Tibial nerve (tissue), 4 donors: ENCODE results near the gene CYP27C1. TPM values are rescaled to one million over a fixed set of nuclear protein-coding genes. Genes with fewer than 3 reads are reported as not detected.

Experiments
- DNase-seq, 2 donors: peaks; one replicate each; pipeline ENCODE4 v3.0.0-alpha.2; 2019; ENCODE audit warnings: low spot score in 2 of 2
- H3K27ac ChIP-seq, 4 donors: fragments of 200-600 bp; sonication (generic) in 3 of 4; one replicate each; pipeline ENCODE4 v1.5.1; 2017 to 2019; ENCODE audit warnings: mild to moderate bottlenecking in 1 of 4
- H3K27me3 ChIP-seq, 2 donors: fragments of 200-600 bp; sonication (generic) in 1 of 2; one replicate each; pipeline versions ENCODE4 v1.5.1 to v1.6.0; 2017 to 2019
- H3K36me3 ChIP-seq, 3 donors: fragments of 200-600 bp; sonication (generic); one replicate each; pipeline ENCODE4 v1.5.1; 2018 to 2019
- H3K4me1 ChIP-seq, 4 donors: fragments of 200-600 bp; sonication (generic) in 3 of 4; one replicate each; pipeline ENCODE4 v1.5.1; 2017 to 2019
- H3K4me3 ChIP-seq, 4 donors: fragments of 200-600 bp; sonication (generic) in 3 of 4; one replicate each; pipeline ENCODE4 v1.5.1; 2017 to 2019; ENCODE audit warnings: mild to moderate bottlenecking in 1 of 4, moderate library complexity in 1 of 4
- H3K9me3 ChIP-seq, 4 donors: fragments of 200-600 bp; sonication (generic) in 3 of 4; one replicate each; pipeline ENCODE4 v1.5.1; 2017 to 2019
- CTCF ChIP-seq, 5 experiments: fragments of 200-600 bp in 3 of 5; fragments of 450-650 bp in 2 of 5; sonication (generic) in 3 of 5; IDR thresholded peaks; one replicate each; pipeline ENCODE4 v1.5.1; 2016 to 2019; ENCODE audit warnings: antibody characterized with exemption in 5 of 5, mild to moderate bottlenecking in 3 of 5, moderate library complexity in 2 of 5
- EP300 ChIP-seq, 2 donors: sonication (generic); formaldehyde crosslinking; IDR thresholded peaks; one replicate each; pipeline ENCODE4 v1.6.1; 2017; ENCODE audit warnings: antibody characterized with exemption in 2 of 2, mild to moderate bottlenecking in 1 of 2
- POLR2A ChIP-seq, 2 donors: fragments of 450-650 bp; IDR thresholded peaks; one replicate each; pipeline ENCODE4 v1.6.1; 2017; ENCODE audit warnings: antibody characterized with exemption in 2 of 2, mild to moderate bottlenecking in 2 of 2, moderate library complexity in 2 of 2
- WGBS, 2 donors: methylation state at CpG; one replicate each; pipeline ENCODE4 v1.1.5; 2018; 5-methylcytosine and 5-hydroxymethylcytosine counted together
- total RNA-seq, 4 donors: library from RNA; depleted of rRNA; stranded (reverse); fragments of >200 nt; gene quantifications; one replicate each; pipeline ENCODE4 v1.1.0, GENCODE V29; 2016

CYP27C1 gene
- total RNA-seq, 4 donors from 2014 or later: 0.42 to 1.2 (median 0.73) TPM

GRCh38 chr2:127170452-127171197 lies 49.5 kb downstream of the CYP27C1 start:
- TF ChIP-seq CTCF (IDR thresholded peaks at IDR 0.05) (no peak), EP300 (IDR thresholded peaks at IDR 0.05) (no peak), POLR2A (IDR thresholded peaks at IDR 0.05) (no peak)

DNA sequence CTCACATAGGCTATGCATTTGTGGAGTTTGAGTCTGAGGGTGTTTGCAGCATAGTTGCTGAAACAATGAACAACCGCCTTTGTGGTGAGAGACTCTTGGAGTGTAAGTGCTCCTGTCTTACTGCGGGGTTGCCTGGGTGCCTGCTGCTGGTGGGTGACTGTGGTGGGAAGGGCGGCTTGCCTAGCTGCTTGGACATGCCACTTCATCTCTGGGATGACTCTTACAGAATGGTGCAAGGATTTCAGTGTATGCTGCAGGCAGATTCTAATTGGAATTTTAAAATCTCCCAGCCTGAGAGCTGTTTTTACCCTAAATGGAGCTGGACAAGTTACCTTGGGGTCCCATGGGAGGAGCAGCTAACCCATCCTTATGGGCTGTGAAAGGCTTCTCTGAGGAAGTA lies 50.1 kb downstream of the CYP27C1 start:
- H3K27me3 ChIP-seq: no peaks in the 10 kb centered on the region
- no peaks in the 10 kb centered on the region for H3K36me3 ChIP-seq
- H3K4me3 ChIP-seq: no peak overlapping the region
- DNase-seq: no peak
- 70 to 72% methylated on average over 3 of the region's 3 CpGs for WGBS, 2 donors
- TF ChIP-seq EP300 (IDR thresholded peaks at IDR 0.05) (no peak), CTCF (IDR thresholded peaks at IDR 0.05) (no peak), POLR2A (IDR thresholded peaks at IDR 0.05) (no peak)
- H3K9me3 ChIP-seq: no peaks in the 10 kb centered on the region
- H3K27ac ChIP-seq: no peak overlapping the region
- peaks cover 0 to 22% (median 2%) of the 10 kb centered on the region in 4 donors for H3K4me1 ChIP-seq

More at GRCh38 chr2:127170452-127171197, 49.5 kb downstream of the CYP27C1 start:
- Histone ChIP-seq H3K4me1 (peaks cover 0 to 28% (median 5%) of the 10 kb centered on the region in 4 donors), H3K36me3 (no peaks in the 10 kb centered on the region), H3K9me3 (no peaks in the 10 kb centered on the region), H3K27me3 (no peaks in the 10 kb centered on the region), H3K4me3 (no peak overlapping the region), H3K27ac (no peak overlapping the region)
- 83 to 91% methylated on average over 10 of the region's 10 CpGs for WGBS, 2 donors
- DNase-seq: no peak

DNA sequence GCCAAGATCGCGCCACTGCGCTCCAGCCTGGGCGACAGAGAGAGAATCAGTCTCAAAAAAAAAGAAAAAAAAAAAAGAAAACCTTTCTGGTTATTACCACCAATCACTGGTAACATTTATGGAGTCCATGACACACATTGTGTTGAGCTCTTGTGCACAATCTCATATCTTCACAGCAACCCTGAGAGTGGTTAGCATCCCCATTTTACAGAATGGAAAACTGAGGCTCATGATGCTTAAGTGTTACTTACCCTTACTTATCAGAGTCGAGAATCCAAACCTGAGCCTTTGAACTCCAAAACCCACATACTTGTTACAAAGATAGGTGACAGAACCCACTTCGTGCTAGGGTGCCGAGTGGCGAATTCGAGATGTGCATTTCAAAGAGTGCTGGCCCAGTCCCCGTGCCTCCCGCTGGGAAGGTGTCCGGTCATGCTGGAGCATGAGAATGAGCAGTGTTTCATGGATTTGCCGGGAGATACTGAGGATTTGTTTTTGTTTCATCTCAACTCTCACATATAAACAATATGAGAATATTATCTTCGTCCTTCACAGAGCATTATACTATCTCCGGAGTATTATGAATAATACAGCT lies 50.9 kb downstream of the CYP27C1 start:
- no peaks in the 10 kb centered on the region for H3K9me3 ChIP-seq
- H3K36me3 ChIP-seq: no peaks in the 10 kb centered on the region
- TF ChIP-seq POLR2A (IDR thresholded peaks at IDR 0.05) (no peak), EP300 (IDR thresholded peaks at IDR 0.05) (no peak), CTCF (IDR thresholded peaks at IDR 0.05) (no peak)
- H3K27me3 ChIP-seq: no peaks in the 10 kb centered on the region
- WGBS, 2 donors: 84 to 87% methylated on average over 15 of the region's 15 CpGs
- no peak overlapping the region for H3K27ac ChIP-seq
- H3K4me3 ChIP-seq: no peak overlapping the region
- H3K4me1 ChIP-seq: peaks cover 0 to 15% (median 0%) of the 10 kb centered on the region in 4 donors
- no peak for DNase-seq

DNA sequence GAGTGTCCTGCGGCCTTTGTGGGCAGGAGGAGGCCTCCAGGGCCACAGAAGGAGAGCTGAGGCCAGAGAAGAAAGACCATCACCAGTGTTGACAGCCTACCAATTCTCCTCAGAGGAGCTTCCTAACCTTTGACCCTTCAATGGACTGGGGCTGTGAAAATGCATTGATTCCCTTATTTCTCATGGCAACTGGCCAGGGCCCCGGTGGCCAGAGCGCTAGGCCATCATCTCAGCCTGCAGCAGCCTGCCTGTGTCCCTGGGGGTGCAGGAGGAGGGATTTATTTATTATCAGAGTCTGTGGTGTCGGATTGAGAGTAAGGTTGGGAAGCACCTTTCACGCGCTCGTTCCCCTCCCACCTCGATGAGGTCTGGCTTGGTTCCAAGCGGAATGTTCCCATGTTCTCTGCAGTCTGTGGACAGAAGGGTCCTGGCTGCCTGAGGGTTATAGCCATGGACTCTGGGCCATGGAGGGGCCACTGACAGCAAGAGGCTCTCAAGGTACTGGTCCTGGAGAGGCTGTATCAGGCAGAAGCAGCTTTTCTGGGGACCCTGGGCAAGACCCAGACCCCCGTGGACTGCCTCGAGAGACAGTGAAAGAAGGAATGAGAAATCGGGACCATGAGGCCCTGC lies 53.8 kb downstream of the CYP27C1 start:
- WGBS, 2 donors: 60 to 66% methylated on average over 10 to 12 of the region's 12 CpGs
- Histone ChIP-seq H3K4me3 (no peak overlapping the region), H3K9me3 (no peaks in the 10 kb centered on the region), H3K36me3 (no peaks in the 10 kb centered on the region), H3K27me3 (no peaks in the 10 kb centered on the region), H3K27ac (no peak overlapping the region), H3K4me1 (no peaks in the 10 kb centered on the region)
- TF ChIP-seq POLR2A (IDR thresholded peaks at IDR 0.05): no peak
- no peak for DNase-seq

DNA sequence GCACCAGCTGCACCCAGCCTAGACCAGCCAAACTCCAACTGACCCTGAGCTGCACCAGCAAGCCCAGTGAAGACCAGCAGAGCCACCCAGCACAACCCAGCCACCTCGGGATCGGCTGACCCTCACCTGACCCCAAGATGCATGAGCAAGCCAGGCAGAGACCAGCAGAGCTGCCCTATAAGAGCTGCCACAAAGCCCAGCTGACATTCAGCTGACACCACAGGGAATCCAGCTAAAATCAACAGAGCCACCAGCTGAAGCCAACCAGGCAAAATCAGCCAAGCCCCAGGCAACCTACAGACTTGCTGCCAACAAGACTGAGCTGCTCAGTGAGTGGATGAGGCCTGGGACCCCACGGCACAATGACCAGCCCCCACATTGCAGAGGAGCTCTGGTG lies 54.6 kb downstream of the CYP27C1 start:
- H3K9me3 ChIP-seq: no peaks in the 10 kb centered on the region
- no peak overlapping the region for H3K27ac ChIP-seq
- H3K27me3 ChIP-seq: no peaks in the 10 kb centered on the region
- WGBS, 2 donors: 61 to 78% methylated on average over 2 to 3 of the region's 3 CpGs
- no peak overlapping the region for H3K4me3 ChIP-seq
- H3K36me3 ChIP-seq: no peaks in the 10 kb centered on the region
- TF ChIP-seq POLR2A (IDR thresholded peaks at IDR 0.05) (no peak), CTCF (IDR thresholded peaks at IDR 0.05) (no peak), EP300 (IDR thresholded peaks at IDR 0.05) (no peak)
- no peak for DNase-seq
- H3K4me1 ChIP-seq: no peaks in the 10 kb centered on the region
